Activated CD4-positive, alpha-beta T cell treated with anti-CD3 and anti-CD28 coated beads, Interleukin-2, amount 50 U/mL, for 4 hours (primary cell): ENCODE results near the gene BPIFB3.

Source experiments
- DNase-seq, 2 experiments: peaks; one replicate each; pipeline ENCODE4 v3.0.0-alpha.2; 2020

Gene BPIFB3

GRCh38 chr20:33053291-33054106 lies at the start of gene BPIFB3:
Gene BPIFB3, plus strand, starts transcription at chr20:33053903. Its CDS starts 1,533 bp downstream, at chr20:33055436.
- no peak for DNase-seq

- no peak for DNase-seq
These were observed 49.5 kb upstream of the BPIFB3 start, which contains the start of gene SUN5 for GRCh38 chr20:33004141-33004751. Gene SUN5, minus strand, starts transcription at chr20:33004433. Its CDS starts 93 bp downstream, at chr20:33004340.

- DNase-seq, result no peak
These were observed 48.6 kb upstream of the BPIFB3 start for GRCh38 chr20:33005132-33005566.

- no peak for DNase-seq
These were observed 47.6 kb upstream of the BPIFB3 start for GRCh38 chr20:33005908-33006775.

- DNase-seq, result no peak
These were observed 46.8 kb upstream of the BPIFB3 start for GRCh38 chr20:33006776-33007375.

- DNase-seq, result no peak
These were observed 46.0 kb upstream of the BPIFB3 start, which contains the start of gene BPIFB2 for GRCh38 chr20:33007376-33008335. Gene BPIFB2, plus strand, starts transcription at chr20:33007704. Its CDS starts 871 bp downstream, at chr20:33008575.

GRCh38 chr20:33008336-33009213 lies 45.1 kb upstream of the BPIFB3 start:
- no peak for DNase-seq

GRCh38 chr20:33009214-33010132 lies 44.2 kb upstream of the BPIFB3 start:
- DNase-seq, result no peak

GRCh38 chr20:33010133-33010504 lies 43.6 kb upstream of the BPIFB3 start:
- no peak for DNase-seq

- DNase-seq, result no peak
These were observed 42.8 kb upstream of the BPIFB3 start for GRCh38 chr20:33010674-33011449.

GRCh38 chr20:33012327-33013189 lies 41.1 kb upstream of the BPIFB3 start:
- DNase-seq, result no peak

- DNase-seq, result no peak
These were observed 39.9 kb upstream of the BPIFB3 start for GRCh38 chr20:33013701-33014326.

- DNase-seq, result no peak
These were observed 39.2 kb upstream of the BPIFB3 start for GRCh38 chr20:33014336-33015113.

GRCh38 chr20:33015114-33015484 lies 38.6 kb upstream of the BPIFB3 start:
- no peak for DNase-seq

- no peak for DNase-seq
These were observed 37.8 kb upstream of the BPIFB3 start for GRCh38 chr20:33015700-33016580.
